Measurements from ENCODE around the gene BCOR.

GRCh38 chrX:40076750-40077575 lies 20.8 kb downstream of the BCOR start:
- TF ChIP-seq CTCF (IDR thresholded peaks at IDR 0.05; ENCODE audit: insufficient read depth, low read length, poor library complexity, severe bottlenecking) = no peak
- no peak for TF ChIP-seq EZH2phosphoT487 (conservative IDR thresholded peaks at IDR 0.05; ENCODE audit: low read length)
